Measurements from ENCODE around the gene FSD2.
"Not testable (repeated sequence)": the region's sequence is repeated elsewhere in the genome, so short reads cannot be mapped to it uniquely, and the experiment has no call there.

Gene FSD2

GRCh38 chr15:82790321-82790720 is 15.5 kb downstream of the FSD2 start:
- no peak for DNase-seq

GRCh38 chr15:82789491-82789890 is 16.4 kb downstream of the FSD2 start:
- DNase-seq = no peak

GRCh38 chr15:82788496-82788895 is 17.4 kb downstream of the FSD2 start:
- no peak for DNase-seq

- DNase-seq = no peak
Observed at GRCh38 chr15:82781349-82781748, 24.5 kb downstream of the FSD2 start.

GRCh38 chr15:82778755-82779154 is 27.1 kb downstream of the FSD2 start:
- DNase-seq = no peak

GRCh38 chr15:82774496-82774895 is 31.4 kb downstream of the FSD2 start:
- DNase-seq = no peak

GRCh38 chr15:82771789-82772607 is 33.9 kb downstream of the FSD2 start:
- DNase-seq = no peak

GRCh38 chr15:82768414-82769054 is 37.3 kb downstream of the FSD2 start:
- no peak for DNase-seq

GRCh38 chr15:82767163-82767829 is 38.6 kb downstream of the FSD2 start:
- DNase-seq = no peak

GRCh38 chr15:82766201-82766600 is 39.7 kb downstream of the FSD2 start:
- DNase-seq = not testable (repeated sequence)

GRCh38 chr15:82764740-82765139 is 41.1 kb downstream of the FSD2 start:
- no peak for DNase-seq

GRCh38 chr15:82764117-82764490 is 41.8 kb downstream of the FSD2 start:
- DNase-seq = no peak

GRCh38 chr15:82763361-82764116 is 42.3 kb downstream of the FSD2 start:
- no peak for DNase-seq

GRCh38 chr15:82751308-82751707 is 54.6 kb downstream of the FSD2 start:
- no peak for DNase-seq

GRCh38 chr15:82750831-82751180 is 55.1 kb downstream of the FSD2 start:
- DNase-seq = no peak

GRCh38 chr15:82749951-82750830 is 55.7 kb downstream of the FSD2 start:
- peak; percentile 82 for DNase-seq

- DNase-seq = no peak
Observed at GRCh38 chr15:82748315-82748714, 57.6 kb downstream of the FSD2 start.

GRCh38 chr15:82743810-82744209 is 62.1 kb downstream of the FSD2 start:
- no peak for DNase-seq

GRCh38 chr15:82742134-82742533 is 63.7 kb downstream of the FSD2 start:
- no peak for DNase-seq

- DNase-seq = no peak
Observed at GRCh38 chr15:82739086-82739485, 66.8 kb downstream of the FSD2 start.

- DNase-seq = no peak
Observed at GRCh38 chr15:82737975-82738374, 67.9 kb downstream of the FSD2 start.

GRCh38 chr15:82731527-82731926 is 74.3 kb downstream of the FSD2 start:
- no peak for DNase-seq

All from NCI-H1694 treated with DMSO at 0.1 percent for 48 hours (cell line).